ENCODE measurements around the gene SLC9A8. TPM values are rescaled to one million over a fixed set of nuclear protein-coding genes. Genes with fewer than 3 reads are reported as not detected.

SLC9A8 gene
- total and polyA plus RNA-seq, 2 of the 8 experiments (the other 6 are each of a cell fraction or from before 2014, with no cell fraction given), result 3.2 to 6.2 TPM

- Histone ChIP-seq H3K23me2 (ENCODE audit: low read depth, low read length) (no peaks in the 10 kb centered on the region), H4K5ac (ENCODE audit: insufficient read length, low read depth, low read length) (no peak overlapping the region), H3K79me2 (ENCODE audit: control insufficient read depth in 1 of 2, insufficient read depth in 2 of 2, low read length in 2 of 2) (no peaks in the 10 kb centered on the region), H3K9ac (replicated peaks in 1 of 4; ENCODE audit: extremely low read depth in 1 of 4, low read depth in 3 of 4, low read length in 3 of 4) (no peak overlapping the region), H3K18ac (ENCODE audit: extremely low read depth, low read length) (no peak overlapping the region), H2AFZ (ENCODE audit: low read length) (no peak overlapping the region), H4K20me1 (replicated peaks in 1 of 2; ENCODE audit: control insufficient read depth in 1 of 2, insufficient read depth in 2 of 2, low read length in 2 of 2) (peaks cover 0 to 3% of the 10 kb centered on the region in 2 experiments), H2BK20ac (ENCODE audit: low read length) (no peak overlapping the region), H3K4ac (replicated peaks; ENCODE audit: insufficient read length, low read depth, low read length) (peak overlapping the region; percentile 51), H4K8ac (ENCODE audit: extremely low read depth, insufficient read depth, low read length) (no peak overlapping the region), H3K4me2 (ENCODE audit: insufficient read depth in 1 of 2, low read depth in 2 of 2, low read length in 2 of 2) (no peak overlapping the region), H3K23ac (ENCODE audit: insufficient read length) (no peak overlapping the region), H2BK12ac (ENCODE audit: low read depth, low read length) (no peak overlapping the region), H2AK5ac (ENCODE audit: low read depth, low read length) (no peak overlapping the region), H2BK120ac (replicated peaks; ENCODE audit: low read depth, low read length) (no peak overlapping the region), H3K56ac (replicated peaks; ENCODE audit: insufficient read length, low read depth, low read length) (no peak overlapping the region), H3K4me3 (ENCODE audit: extremely low read depth in 1 of 4, insufficient read depth in 2 of 4, low read depth in 3 of 4, low read length in 4 of 4) (no peak overlapping the region), H3K79me1 (ENCODE audit: low read depth, low read length) (no peaks in the 10 kb centered on the region), H4K91ac (replicated peaks; ENCODE audit: insufficient read length, low read length) (no peak overlapping the region), H3K9me3 (ENCODE audit: insufficient read depth in 2 of 2, low read depth in 1 of 2, low read length in 1 of 2) (peaks cover 0 to 4% of the 10 kb centered on the region in 2 experiments; a peak in 1 of 4 replicates), H2BK5ac (ENCODE audit: low read depth, low read length) (no peak overlapping the region), H3K4me1 (replicated peaks in 1 of 4; ENCODE audit: control insufficient read depth in 3 of 4, insufficient read depth in 4 of 4, low read length in 3 of 4) (no peaks in the 10 kb centered on the region), H3K14ac (ENCODE audit: insufficient read length) (no peak overlapping the region), H3K27ac (ENCODE audit: low read depth, low read length) (no peak overlapping the region), H3K36me3 (ENCODE audit: control insufficient read depth in 2 of 4, insufficient read depth in 4 of 4, low read length in 3 of 4) (peaks cover 0 to 19% (median 7%) of the 10 kb centered on the region in 4 experiments; a peak in 6 of 8 replicates), H2BK15ac (ENCODE audit: low read length) (no peak overlapping the region), H3K27me3 (replicated peaks in 1 of 4; ENCODE audit: control insufficient read depth in 3 of 4, extremely low read depth in 1 of 4, insufficient read depth in 3 of 4, low read length in 3 of 4) (no peaks in the 10 kb centered on the region)
- 81% methylated on average over 2 of the region's 2 CpGs; no CpG with 5 or more reads in 1 of the 2 experiments for WGBS, 2 experiments (ENCODE audit: extremely low coverage in 1 of 2, insufficient coverage in 1 of 2, insufficient read length in 1 of 2, insufficient replicate concordance in 2 of 2, low coverage in 1 of 2, low lambda C conversion rate in 2 of 2, missing lambda C conversion rate in 1 of 2)
- ChIA-PET CTCF (ENCODE audit: partially characterized antibody) (interaction anchor here (0.9 to 7.0 kb wide), 3 partner anchors 24 to 280 kb away, joined by 3 to 32 read pairs (median 3); no protein-coding TSS in a partner anchor), POLR2A (ENCODE audit: partially characterized antibody) (interaction anchor here (0.9 to 1.3 kb wide), 2 partner anchors 9 to 101 kb away, joined by 3 to 5 read pairs; no protein-coding TSS in a partner anchor)
- FAIRE-seq (no peak), DNase-seq (ENCODE audit: low read depth in 1 of 2, low spot score in 2 of 2) (no peak)
- peak; percentile 33 to 41; a peak in 3 of 4 replicates for TF ChIP-seq RAD21 (IDR thresholded peaks at IDR 0.05 in 1 of 2, conservative IDR thresholded peaks at IDR 0.05 in 1 of 2; ENCODE audit: low read depth in 2 of 2, low read length in 2 of 2)
- TF ChIP-seq, protein P1, sequence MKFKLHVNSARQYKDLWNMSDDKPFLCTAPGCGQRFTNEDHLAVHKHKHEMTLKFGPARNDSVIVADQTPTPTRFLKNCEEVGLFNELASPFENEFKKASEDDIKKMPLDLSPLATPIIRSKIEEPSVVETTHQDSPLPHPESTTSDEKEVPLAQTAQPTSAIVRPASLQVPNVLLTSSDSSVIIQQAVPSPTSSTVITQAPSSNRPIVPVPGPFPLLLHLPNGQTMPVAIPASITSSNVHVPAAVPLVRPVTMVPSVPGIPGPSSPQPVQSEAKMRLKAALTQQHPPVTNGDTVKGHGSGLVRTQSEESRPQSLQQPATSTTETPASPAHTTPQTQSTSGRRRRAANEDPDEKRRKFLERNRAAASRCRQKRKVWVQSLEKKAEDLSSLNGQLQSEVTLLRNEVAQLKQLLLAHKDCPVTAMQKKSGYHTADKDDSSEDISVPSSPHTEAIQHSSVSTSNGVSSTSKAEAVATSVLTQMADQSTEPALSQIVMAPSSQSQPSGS (IDR thresholded peaks at IDR 0.05; ENCODE audit: low read length), result no peak
- peak in 1 of 3 experiments; percentile 15; a peak in 1 of 4 replicates for TF ChIP-seq CTCF (IDR thresholded peaks at IDR 0.05; ENCODE audit: control extremely low read depth in 1 of 3, insufficient read depth in 1 of 3, low read depth in 1 of 3, low read length in 3 of 3)
Observed at GRCh38 chr20:49821870-49822331, 9.3 kb downstream of the SLC9A8 start.

Measured in H1 (cell line).